SK-N-SH (cell line): ENCODE data around the gene FGF4.

Source experiments
- CTCF ChIP-seq: fragments of 200-600 bp; sonication (generic); IDR thresholded peaks from 2 replicates; pipeline ENCODE4 v1.6.1; 2017; ENCODE audit warnings: antibody characterized with exemption, mild to moderate bottlenecking, moderate library complexity
- FOXM1 ChIP-seq: IDR thresholded peaks from 2 replicates; pipeline ENCODE4 v1.4.0; 2012; ENCODE audit warnings: low read depth, mild to moderate bottlenecking
- GABPA ChIP-seq: IDR thresholded peaks from 2 replicates; pipeline ENCODE4 v1.4.0; 2012; ENCODE audit warnings: low read depth, mild to moderate bottlenecking
- POLR2AphosphoS5 ChIP-seq: IDR thresholded peaks from 2 replicates; pipeline ENCODE4 v1.6.1; 2012; ENCODE audit warnings: low read depth, low read length
- YY1 ChIP-seq: IDR thresholded peaks from 2 replicates; pipeline ENCODE4 v1.4.0; 2012; ENCODE audit warnings: low read depth, mild to moderate bottlenecking

DNA sequence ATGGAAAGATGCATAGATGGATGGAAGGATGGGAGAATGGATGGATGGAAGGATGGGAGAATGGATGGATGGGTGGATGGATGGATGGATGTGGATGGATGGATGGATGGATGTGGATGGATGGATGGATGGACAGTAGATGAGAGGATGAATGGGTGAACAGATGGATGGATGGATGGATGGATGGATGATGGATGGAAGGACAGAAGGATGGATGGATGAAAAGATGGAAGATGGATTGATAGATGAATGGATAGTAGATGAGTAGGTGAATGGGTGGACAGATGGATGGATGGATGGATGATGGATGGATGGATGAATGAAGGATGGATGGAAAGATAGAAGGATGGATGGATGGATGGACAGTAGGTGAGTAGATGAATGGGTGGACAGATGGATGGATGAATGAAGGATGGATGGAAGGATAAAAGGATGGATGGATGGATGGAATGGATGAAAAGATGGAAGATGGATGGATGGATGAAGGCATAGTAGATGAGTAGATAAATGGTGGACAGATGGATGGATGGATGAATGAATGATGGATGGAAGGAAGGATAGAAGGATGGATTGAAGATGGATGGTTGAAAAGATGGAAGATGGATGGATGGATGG lies 28.6 kb upstream of the FGF4 start:
- TF ChIP-seq YY1 (no peak), FOXM1 (no peak), CTCF (no peak), POLR2AphosphoS5 (no peak), GABPA (no peak)
